KOPT-K1 (cell line): ENCODE data around the gene DEPDC5.
"Not testable (repeated sequence)": the region's sequence is repeated elsewhere in the genome, so short reads cannot be mapped to it uniquely, and the experiment has no call there.

ENCODE experiments used
- H3K27ac ChIP-seq: fragments of 200-600 bp; sonication (generic); 2 replicates; pipeline ENCODE4 v1.5.1; 2016; ENCODE audit warnings: antibody characterized with exemption, mild to moderate bottlenecking, low read depth, low read length; ENCODE audit not compliant: poor library complexity, severe bottlenecking
- H3K36me3 ChIP-seq: fragments of 200-600 bp; sonication (generic); 2 replicates; pipeline ENCODE4 v1.5.1; 2017; ENCODE audit warnings: antibody characterized with exemption, mild to moderate bottlenecking, low read length, moderate library complexity; ENCODE audit not compliant: insufficient read depth
- H3K9me3 ChIP-seq: fragments of 200-600 bp; sonication (generic); 2 replicates; pipeline ENCODE4 v1.5.1; 2017; ENCODE audit warnings: antibody characterized with exemption, low read length, mild to moderate bottlenecking; ENCODE audit not compliant: insufficient read depth, poor library complexity, severe bottlenecking

Gene DEPDC5

GRCh38 chr22:31764785-31765184, 11.0 kb downstream of the DEPDC5 start:
- Histone ChIP-seq H3K36me3 (peaks cover 81% of the 10 kb centered on the region), H3K27ac (no peak overlapping the region), H3K9me3 (no peaks in the 10 kb centered on the region)

DNA sequence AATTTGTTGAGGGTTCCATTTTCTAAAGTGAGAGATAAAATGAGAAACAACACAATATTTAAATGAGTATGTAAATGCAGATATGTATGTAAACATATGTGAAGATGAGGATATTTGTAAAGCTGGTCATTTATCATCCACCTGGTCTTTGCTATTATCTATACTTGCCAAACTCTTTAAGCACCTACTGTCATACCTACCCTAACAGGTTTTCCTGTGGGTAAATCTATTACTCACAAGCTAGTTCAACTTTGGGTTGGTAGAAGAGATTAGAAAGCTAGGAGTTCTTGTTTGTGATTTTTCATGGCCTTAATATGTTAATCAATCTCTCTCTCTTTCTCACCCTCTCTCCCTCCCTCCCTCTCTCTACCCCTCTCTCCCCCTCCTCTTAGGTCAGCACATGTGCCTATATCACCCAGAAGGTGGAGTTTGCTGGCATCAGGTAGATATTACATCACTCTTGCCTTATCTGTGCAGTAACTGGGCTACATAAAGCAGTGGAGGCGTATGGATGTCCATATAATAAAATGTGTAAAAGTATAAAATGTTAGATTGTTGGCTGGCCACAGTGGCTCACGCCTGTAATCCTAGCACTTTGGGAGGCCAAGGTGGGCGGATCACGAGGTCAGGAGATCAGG, 14.7 kb downstream of the DEPDC5 start:
- H3K27ac ChIP-seq, result no peak overlapping the region
- peaks cover 88% of the 10 kb centered on the region for H3K36me3 ChIP-seq
- H3K9me3 ChIP-seq, result no peaks in the 10 kb centered on the region

- Histone ChIP-seq H3K36me3 (peaks cover 89% of the 10 kb centered on the region), H3K9me3 (no peaks in the 10 kb centered on the region), H3K27ac (no peak overlapping the region)
Measured at GRCh38 chr22:31773416-31773815, 19.6 kb downstream of the DEPDC5 start.

DNA sequence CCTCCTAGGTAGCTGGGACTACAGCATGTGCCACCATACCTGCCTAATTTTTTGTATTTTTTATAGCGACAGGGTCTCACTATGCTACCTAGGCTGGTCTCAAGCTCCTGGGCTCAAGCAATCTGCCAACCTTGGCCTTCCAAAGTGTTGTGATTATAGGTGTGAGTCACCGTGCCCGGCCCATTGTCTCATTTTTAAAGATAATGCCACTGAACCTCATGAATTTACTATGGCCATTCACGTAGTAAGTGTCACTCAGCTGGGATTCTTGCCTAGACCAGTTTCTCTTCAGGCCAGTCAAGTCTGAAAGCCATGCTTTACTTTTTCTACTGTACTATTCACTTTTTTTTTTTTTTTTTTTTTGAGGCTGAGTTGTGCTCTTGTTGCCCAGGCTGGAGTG, 22.4 kb downstream of the DEPDC5 start:
- peaks cover 87% of the 10 kb centered on the region for H3K36me3 ChIP-seq
- no peaks in the 10 kb centered on the region for H3K9me3 ChIP-seq
- no peak overlapping the region for H3K27ac ChIP-seq

- no peak overlapping the region for H3K27ac ChIP-seq
- peaks cover 56% of the 10 kb centered on the region for H3K36me3 ChIP-seq
Measured at GRCh38 chr22:31789803-31790202, 36.0 kb downstream of the DEPDC5 start.

GRCh38 chr22:31790240-31790639, 36.4 kb downstream of the DEPDC5 start:
- peaks cover 56% of the 10 kb centered on the region for H3K36me3 ChIP-seq
- H3K9me3 ChIP-seq, result no peaks in the 10 kb centered on the region
- H3K27ac ChIP-seq, result no peak overlapping the region

More at GRCh38 chr22:31789803-31790202, 36.0 kb downstream of the DEPDC5 start:
- H3K9me3 ChIP-seq, result no peaks in the 10 kb centered on the region

- H3K36me3 ChIP-seq, result peaks cover 88% of the 10 kb centered on the region
- H3K9me3 ChIP-seq, H3K27ac ChIP-seq: not testable (repeated sequence)
Measured at GRCh38 chr22:31799358-31799757, 45.5 kb downstream of the DEPDC5 start.

- Histone ChIP-seq H3K36me3 (peaks cover 88% of the 10 kb centered on the region), H3K27ac (no peak overlapping the region), H3K9me3 (no peaks in the 10 kb centered on the region)
Measured at GRCh38 chr22:31800065-31800464, 46.2 kb downstream of the DEPDC5 start.

- not testable (repeated sequence) for H3K9me3 ChIP-seq, H3K27ac ChIP-seq
- peaks cover 88% of the 10 kb centered on the region for H3K36me3 ChIP-seq
Measured at GRCh38 chr22:31800861-31801260, 47.0 kb downstream of the DEPDC5 start.

DNA sequence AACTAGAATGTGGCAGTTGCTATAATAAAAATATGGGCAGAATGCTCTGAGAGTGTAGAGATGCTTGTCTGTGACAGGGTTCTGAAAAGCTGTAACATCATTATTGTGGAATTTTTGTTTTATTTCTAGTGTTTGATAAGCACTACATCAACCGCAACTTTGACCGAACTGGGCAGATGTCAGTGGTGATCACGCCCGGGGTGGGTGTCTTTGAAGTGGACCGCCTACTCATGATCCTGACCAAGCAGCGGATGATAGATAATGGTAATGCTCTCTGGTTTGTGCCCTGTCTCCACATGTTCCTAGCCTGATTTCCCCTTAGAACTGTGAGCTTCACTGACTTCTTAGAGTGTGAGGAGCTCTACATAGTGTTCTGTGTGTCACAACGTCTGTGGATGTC, 48.8 kb downstream of the DEPDC5 start:
- H3K9me3 ChIP-seq, result no peaks in the 10 kb centered on the region
- peaks cover 94% of the 10 kb centered on the region for H3K36me3 ChIP-seq
- no peak overlapping the region for H3K27ac ChIP-seq

DNA sequence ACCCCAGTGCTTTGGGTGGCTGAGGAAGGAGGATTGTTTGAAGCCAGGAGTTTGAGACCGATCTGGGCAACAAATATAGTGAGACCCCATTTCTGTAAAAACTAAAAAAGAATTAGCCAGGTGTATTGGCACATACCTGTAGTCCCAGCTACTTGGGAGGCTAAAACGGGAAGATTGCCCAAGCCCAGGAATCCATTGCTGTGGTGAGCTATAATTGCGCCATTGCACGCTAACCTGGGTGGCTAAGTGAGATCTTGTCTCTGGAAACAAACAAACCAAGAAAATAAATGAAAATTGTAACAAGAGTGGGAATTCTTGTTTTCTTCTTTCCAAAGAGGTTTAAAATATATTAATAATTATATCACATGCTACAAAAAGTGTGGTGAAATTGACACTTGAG, 52.9 kb downstream of the DEPDC5 start:
- peaks cover 90% of the 10 kb centered on the region for H3K36me3 ChIP-seq
- no peaks in the 10 kb centered on the region for H3K9me3 ChIP-seq
- no peak overlapping the region for H3K27ac ChIP-seq

DNA sequence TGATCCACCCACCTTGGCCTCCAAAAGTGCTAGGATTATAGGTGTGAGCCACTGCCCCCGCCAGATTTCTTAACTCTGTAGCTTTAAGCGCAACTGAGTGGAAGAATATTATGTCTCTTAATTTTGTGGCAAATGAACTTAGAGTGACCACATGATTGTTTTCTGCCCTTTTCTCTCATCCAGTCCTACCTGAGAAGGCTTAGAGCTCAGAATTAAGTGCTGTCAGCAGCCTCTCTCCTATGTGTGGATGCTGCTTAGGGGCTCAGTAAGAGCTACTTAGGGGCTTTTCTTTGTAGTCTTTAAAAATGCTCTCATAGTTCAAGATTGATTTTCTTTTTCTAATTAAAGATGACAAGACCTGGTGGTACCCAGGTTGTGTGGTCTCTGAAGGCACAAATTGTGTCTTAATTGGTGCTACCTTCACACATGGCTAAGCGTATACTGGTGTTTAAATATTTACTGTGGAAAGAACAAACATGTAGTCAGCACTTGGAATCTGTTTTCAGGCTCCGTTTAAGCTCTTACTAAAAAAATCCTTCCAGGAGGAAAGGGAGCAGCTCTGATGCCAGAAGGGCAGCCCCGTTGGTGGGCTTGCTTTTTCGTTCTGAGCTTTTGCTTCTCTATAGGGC, 59.3 kb downstream of the DEPDC5 start:
- peaks cover 84% of the 10 kb centered on the region for H3K36me3 ChIP-seq
- H3K27ac ChIP-seq, result no peak overlapping the region
- no peaks in the 10 kb centered on the region for H3K9me3 ChIP-seq

GRCh38 chr22:31813898-31814297, 60.1 kb downstream of the DEPDC5 start:
- H3K27ac ChIP-seq, H3K9me3 ChIP-seq: not testable (repeated sequence)
- peaks cover 91% of the 10 kb centered on the region for H3K36me3 ChIP-seq

DNA sequence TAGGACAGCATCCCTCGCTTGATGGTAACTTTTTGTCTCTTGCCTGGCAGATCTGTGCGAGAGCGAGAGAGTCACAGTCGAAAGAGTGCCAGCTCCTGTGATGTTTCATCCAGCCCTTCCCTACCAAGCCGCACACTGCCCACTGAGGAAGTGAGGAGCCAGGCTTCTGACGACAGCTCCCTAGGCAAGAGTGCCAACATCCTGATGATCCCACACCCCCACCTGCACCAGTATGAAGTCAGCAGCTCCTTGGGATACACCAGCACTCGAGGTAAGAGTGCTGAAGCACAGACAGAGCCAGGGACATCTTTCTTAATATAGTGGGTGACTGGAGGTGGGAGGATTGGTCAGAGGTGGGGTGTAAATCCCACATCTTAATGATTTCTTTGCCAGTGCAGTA, 61.1 kb downstream of the DEPDC5 start:
- H3K36me3 ChIP-seq, result peaks cover 92% of the 10 kb centered on the region
- H3K9me3 ChIP-seq, result no peaks in the 10 kb centered on the region
- no peak overlapping the region for H3K27ac ChIP-seq

GRCh38 chr22:31815383-31815814, 61.6 kb downstream of the DEPDC5 start:
- not testable (repeated sequence) for H3K27ac ChIP-seq, H3K9me3 ChIP-seq
- peaks cover 92% of the 10 kb centered on the region for H3K36me3 ChIP-seq

GRCh38 chr22:31816750-31817149, 62.9 kb downstream of the DEPDC5 start:
- Histone ChIP-seq H3K27ac (no peak overlapping the region), H3K9me3 (no peaks in the 10 kb centered on the region), H3K36me3 (peaks cover 92% of the 10 kb centered on the region)
